Measurements from ENCODE around the gene PLOD2. TPM values are rescaled to one million over a fixed set of nuclear protein-coding genes. Genes with fewer than 3 reads are reported as not detected.

Gene PLOD2
- total and polyA plus RNA-seq, 2 of the 8 experiments (the other 6 are each of a cell fraction or from before 2014, with no cell fraction given), result 4.0 to 28.7 TPM

DNA sequence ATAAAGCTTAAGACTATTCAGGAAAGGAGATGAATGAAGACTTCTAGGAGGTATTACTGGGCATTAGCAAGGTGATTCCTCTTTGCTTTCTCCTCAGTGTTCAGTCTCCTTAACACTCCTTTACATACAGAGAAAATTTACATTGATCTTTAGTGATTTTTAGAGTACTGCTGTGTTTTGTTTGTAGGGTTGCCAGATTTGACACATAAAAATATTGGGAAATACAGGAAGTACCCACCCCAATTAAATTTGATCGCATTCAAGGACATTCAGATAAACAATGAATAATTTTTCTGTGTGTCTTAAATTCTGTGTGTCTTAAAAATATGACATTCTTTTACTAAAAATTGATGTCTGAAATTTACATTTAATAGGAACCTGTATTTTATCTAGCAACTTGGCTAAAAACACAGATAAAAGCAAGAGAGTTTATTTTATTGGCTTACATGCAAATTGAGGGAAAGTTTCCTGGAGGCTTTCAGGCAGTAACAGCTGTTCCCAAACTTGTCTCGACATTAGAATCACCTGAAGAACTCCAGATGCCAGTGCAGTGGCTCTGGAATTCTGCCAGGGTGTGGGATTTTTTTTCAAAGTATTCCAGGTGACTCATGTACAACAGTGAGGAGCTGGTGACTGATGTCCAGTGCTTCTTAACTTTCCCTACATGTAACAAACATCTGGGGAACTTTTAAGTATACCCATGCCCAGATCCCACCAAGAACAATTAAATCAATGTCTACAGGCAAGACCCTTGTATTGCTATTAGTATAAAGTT lies 23.4 kb upstream of the PLOD2 start:
- no peak overlapping the region for H3K23ac ChIP-seq (ENCODE audit: insufficient read length)
- POLR2A ChIA-PET (ENCODE audit: partially characterized antibody), result no interaction called here
- H3K4ac ChIP-seq (replicated peaks; ENCODE audit: insufficient read length, low read depth, low read length), result no peak overlapping the region
- H3K36me3 ChIP-seq (ENCODE audit: control insufficient read depth in 2 of 4, insufficient read depth in 4 of 4, low read length in 3 of 4), result no peaks in the 10 kb centered on the region
- no peaks in the 10 kb centered on the region for H3K79me1 ChIP-seq (ENCODE audit: low read depth, low read length)
- H3K4me2 ChIP-seq (ENCODE audit: insufficient read depth in 1 of 2, low read depth in 2 of 2, low read length in 2 of 2), result no peak overlapping the region
- H2BK120ac ChIP-seq (replicated peaks; ENCODE audit: low read depth, low read length), result no peak overlapping the region
- TF ChIP-seq BCL11A (IDR thresholded peaks at IDR 0.05; ENCODE audit: low read depth in 2 of 2, low read length in 2 of 2) (no peak), PHF8 (conservative IDR thresholded peaks at IDR 0.05; ENCODE audit: low read depth, low read length) (no peak), GABPA (IDR thresholded peaks at IDR 0.05; ENCODE audit: borderline replicate concordance, insufficient read depth, low read length) (no peak), CBX5 (IDR thresholded peaks at IDR 0.05; ENCODE audit: low read depth, low read length) (no peak), TBP (IDR thresholded peaks at IDR 0.05; ENCODE audit: low read depth, low read length) (no peak), CEBPB (IDR thresholded peaks at IDR 0.05; ENCODE audit: low read depth, low read length) (no peak), NRF1 (IDR thresholded peaks at IDR 0.05; ENCODE audit: low read depth, low read length) (no peak), CREB1 (IDR thresholded peaks at IDR 0.05) (no peak), MAFK (IDR thresholded peaks at IDR 0.05; ENCODE audit: low read depth, low read length) (no peak), SIRT6 (IDR thresholded peaks at IDR 0.05; ENCODE audit: low read length) (no peak), TCF12 (IDR thresholded peaks at IDR 0.05; ENCODE audit: low read depth, low read length) (no peak), BACH1 (IDR thresholded peaks at IDR 0.05; ENCODE audit: low read length) (no peak), EZH2 (IDR thresholded peaks at IDR 0.05; ENCODE audit: low read depth, low read length, severe bottlenecking) (no peak)
- H3K79me2 ChIP-seq (ENCODE audit: control insufficient read depth in 1 of 2, insufficient read depth in 2 of 2, low read length in 2 of 2), result no peaks in the 10 kb centered on the region
- no peak overlapping the region for H2BK15ac ChIP-seq (ENCODE audit: low read length)
- H3K23me2 ChIP-seq (ENCODE audit: low read depth, low read length), result no peaks in the 10 kb centered on the region
- WGBS, 2 experiments (ENCODE audit: extremely low coverage in 1 of 2, insufficient coverage in 1 of 2, insufficient read length in 1 of 2, insufficient replicate concordance in 2 of 2, low coverage in 1 of 2, low lambda C conversion rate in 2 of 2, missing lambda C conversion rate in 1 of 2), result 81% methylated on average over 2 of the region's 2 CpGs; no CpG with 5 or more reads in 1 of the 2 experiments
- no peak overlapping the region for H3K18ac ChIP-seq (ENCODE audit: extremely low read depth, low read length)
- peaks cover 0 to 2% (median 0%) of the 10 kb centered on the region in 4 experiments; a peak in 1 of 7 replicates for H3K4me1 ChIP-seq (replicated peaks in 1 of 4; ENCODE audit: control insufficient read depth in 3 of 4, insufficient read depth in 4 of 4, low read length in 3 of 4)
- FAIRE-seq (no peak), DNase-seq (ENCODE audit: low read depth in 1 of 2, low spot score in 2 of 2) (no peak)
- H2BK12ac ChIP-seq (ENCODE audit: low read depth, low read length), result no peak overlapping the region
- no peaks in the 10 kb centered on the region for H3K27me3 ChIP-seq (replicated peaks in 1 of 4; ENCODE audit: control insufficient read depth in 3 of 4, extremely low read depth in 1 of 4, insufficient read depth in 3 of 4, low read length in 3 of 4)
- H4K91ac ChIP-seq (replicated peaks; ENCODE audit: insufficient read length, low read length), result no peak overlapping the region
- no peak overlapping the region for H3K9ac ChIP-seq (replicated peaks in 1 of 4; ENCODE audit: extremely low read depth in 1 of 4, low read depth in 3 of 4, low read length in 3 of 4)
- H4K20me1 ChIP-seq (replicated peaks in 1 of 2; ENCODE audit: control insufficient read depth in 1 of 2, insufficient read depth in 2 of 2, low read length in 2 of 2), result no peaks in the 10 kb centered on the region
- no peak overlapping the region for H2BK20ac ChIP-seq (ENCODE audit: low read length)
- no peak overlapping the region for H3K4me3 ChIP-seq (ENCODE audit: extremely low read depth in 1 of 4, insufficient read depth in 2 of 4, low read depth in 3 of 4, low read length in 4 of 4)
- no peak overlapping the region for H4K8ac ChIP-seq (ENCODE audit: extremely low read depth, insufficient read depth, low read length)
- H4K5ac ChIP-seq (ENCODE audit: insufficient read length, low read depth, low read length), result no peak overlapping the region
- H2BK5ac ChIP-seq (ENCODE audit: low read depth, low read length), result no peak overlapping the region
- H3K27ac ChIP-seq (ENCODE audit: low read depth, low read length), result no peak overlapping the region
- no peak overlapping the region for H3K56ac ChIP-seq (replicated peaks; ENCODE audit: insufficient read length, low read depth, low read length)
- H3K9me3 ChIP-seq (ENCODE audit: insufficient read depth in 2 of 2, low read depth in 1 of 2, low read length in 1 of 2), result no peaks in the 10 kb centered on the region
- CTCF ChIA-PET (ENCODE audit: partially characterized antibody), result interaction anchor here (0.7 to 3.2 kb wide), 4 partner anchors 10 to 209 kb away, joined by 3 to 21 read pairs (median 4); no protein-coding TSS in a partner anchor
- no peak overlapping the region for H2AFZ ChIP-seq (ENCODE audit: low read length)
- H3K14ac ChIP-seq (ENCODE audit: insufficient read length), result no peak overlapping the region
- H2AK5ac ChIP-seq (ENCODE audit: low read depth, low read length), result no peak overlapping the region

Measured in H1 (cell line).